ENCODE data around the gene DBNL. TPM values are rescaled to one million over a fixed set of nuclear protein-coding genes. Genes with fewer than 3 reads are reported as not detected.
A peak's percentile ranks its signal among the peaks of the same experiment; 100 is the strongest.

The DBNL gene
- total and polyA plus RNA-seq, 4 donors: 80.1 to 105 (median 93.8) TPM

GRCh38 chr7:44048031-44048795 is 3.7 kb downstream of the DBNL start:
- Histone ChIP-seq H3K27me3 (ENCODE audit: control insufficient read depth in 1 of 2, insufficient read depth in 2 of 2, low read length in 1 of 2) (no peaks in the 10 kb centered on the region), H3K36me3 (ENCODE audit: control insufficient read depth in 1 of 2, insufficient read depth in 2 of 2, low read length in 1 of 2) (peaks cover 4 to 5% of the 10 kb centered on the region in 2 donors), H3K9me3 (ENCODE audit: control insufficient read depth, low read length) (no peaks in the 10 kb centered on the region), H3K27ac (ENCODE audit: low read depth in 1 of 2, low read length in 2 of 2) (no peak overlapping the region), H3K4me1 (ENCODE audit: control insufficient read depth in 1 of 2, insufficient read depth in 2 of 2, low read length in 2 of 2) (no peaks in the 10 kb centered on the region), H3K4me3 (ENCODE audit: low read length in 2 of 2) (no peak overlapping the region)
- no peak for ATAC-seq (ENCODE audit: low FRiP score)
- WGBS, 2 donors: 85 to 87% methylated on average over 7 of the region's 7 CpGs
- intact Hi-C loops (cut with DNase I): loop anchor here in 1 of 2 donors (10.0 kb wide), 1 partner anchor 447 kb away; the partner anchor contains the start of gene NUDCD3
- DNase-seq: peak in 1 of 2 donors; percentile 26

- WGBS, 2 donors: 88 to 89% methylated on average over 14 of the region's 14 CpGs
- peak in 1 of 2 donors; percentile 46 for DNase-seq
- no peaks in the 10 kb centered on the region for H3K4me1 ChIP-seq (ENCODE audit: control insufficient read depth in 1 of 2, insufficient read depth in 2 of 2, low read length in 2 of 2)
- H3K9me3 ChIP-seq (ENCODE audit: control insufficient read depth, low read length): no peaks in the 10 kb centered on the region
- H3K36me3 ChIP-seq (ENCODE audit: control insufficient read depth in 1 of 2, insufficient read depth in 2 of 2, low read length in 1 of 2): peaks cover 4 to 5% of the 10 kb centered on the region in 2 donors
- H3K27ac ChIP-seq (ENCODE audit: low read depth in 1 of 2, low read length in 2 of 2): no peak overlapping the region
- intact Hi-C loops (cut with DNase I): loop anchor here in 1 of 2 donors (10.0 kb wide), 1 partner anchor 514 kb away; no protein-coding TSS in a partner anchor
- no peak overlapping the region for H3K4me3 ChIP-seq (ENCODE audit: low read length in 2 of 2)
- no peak for ATAC-seq (ENCODE audit: low FRiP score)
- H3K27me3 ChIP-seq (ENCODE audit: control insufficient read depth in 1 of 2, insufficient read depth in 2 of 2, low read length in 1 of 2): no peaks in the 10 kb centered on the region
These were observed 5.8 kb downstream of the DBNL start for GRCh38 chr7:44050121-44050914.

GRCh38 chr7:44050915-44051560 is 6.5 kb downstream of the DBNL start:
- DNase-seq (peak in 1 of 2 donors; percentile 65), ATAC-seq (ENCODE audit: low FRiP score) (no peak)
- intact Hi-C loops (cut with DNase I): loop anchor here in 1 of 2 donors (10.0 kb wide), 1 partner anchor 514 kb away; no protein-coding TSS in a partner anchor
- Histone ChIP-seq H3K36me3 (ENCODE audit: control insufficient read depth in 1 of 2, insufficient read depth in 2 of 2, low read length in 1 of 2) (peaks cover 4 to 5% of the 10 kb centered on the region in 2 donors), H3K4me3 (ENCODE audit: low read length in 2 of 2) (no peak overlapping the region), H3K27me3 (ENCODE audit: control insufficient read depth in 1 of 2, insufficient read depth in 2 of 2, low read length in 1 of 2) (no peaks in the 10 kb centered on the region), H3K27ac (ENCODE audit: low read depth in 1 of 2, low read length in 2 of 2) (no peak overlapping the region), H3K4me1 (ENCODE audit: control insufficient read depth in 1 of 2, insufficient read depth in 2 of 2, low read length in 2 of 2) (no peaks in the 10 kb centered on the region), H3K9me3 (ENCODE audit: control insufficient read depth, low read length) (no peaks in the 10 kb centered on the region)
- 83 to 85% methylated on average over 8 of the region's 8 CpGs for WGBS, 2 donors

- 92 to 94% methylated on average over 5 of the region's 5 CpGs for WGBS, 2 donors
- no peak for ATAC-seq (ENCODE audit: low FRiP score)
These were observed 7.2 kb downstream of the DBNL start for GRCh38 chr7:44051611-44052220.

GRCh38 chr7:44052771-44053365 is 8.4 kb downstream of the DBNL start:
- H3K4me1 ChIP-seq (ENCODE audit: control insufficient read depth in 1 of 2, insufficient read depth in 2 of 2, low read length in 2 of 2): no peaks in the 10 kb centered on the region
- peaks cover 4 to 5% of the 10 kb centered on the region in 2 donors for H3K36me3 ChIP-seq (ENCODE audit: control insufficient read depth in 1 of 2, insufficient read depth in 2 of 2, low read length in 1 of 2)
- H3K27me3 ChIP-seq (ENCODE audit: control insufficient read depth in 1 of 2, insufficient read depth in 2 of 2, low read length in 1 of 2): no peaks in the 10 kb centered on the region
- DNase-seq: peak in 1 of 2 donors; percentile 38
- intact Hi-C loops (cut with DNase I): loop anchor here in 1 of 2 donors (10.0 kb wide), 1 partner anchor 512 kb away; no protein-coding TSS in a partner anchor
- ATAC-seq (ENCODE audit: low FRiP score): no peak
- H3K4me3 ChIP-seq (ENCODE audit: low read length in 2 of 2): no peak overlapping the region
- WGBS, 2 donors: 87 to 94% methylated on average over 12 of the region's 12 CpGs
- H3K27ac ChIP-seq (ENCODE audit: low read depth in 1 of 2, low read length in 2 of 2): no peak overlapping the region
- no peaks in the 10 kb centered on the region for H3K9me3 ChIP-seq (ENCODE audit: control insufficient read depth, low read length)

More at GRCh38 chr7:44051611-44052220, 7.2 kb downstream of the DBNL start:
- no peak overlapping the region for H3K27ac ChIP-seq (ENCODE audit: low read depth in 1 of 2, low read length in 2 of 2)
- no peaks in the 10 kb centered on the region for H3K27me3 ChIP-seq (ENCODE audit: control insufficient read depth in 1 of 2, insufficient read depth in 2 of 2, low read length in 1 of 2)
- peak in 1 of 2 donors; percentile 46 for DNase-seq
- no peak overlapping the region for H3K4me3 ChIP-seq (ENCODE audit: low read length in 2 of 2)
- no peaks in the 10 kb centered on the region for H3K9me3 ChIP-seq (ENCODE audit: control insufficient read depth, low read length)
- intact Hi-C loops (cut with DNase I): loop anchor here in 1 of 2 donors (10.0 kb wide), 1 partner anchor 513 kb away; no protein-coding TSS in a partner anchor
- H3K36me3 ChIP-seq (ENCODE audit: control insufficient read depth in 1 of 2, insufficient read depth in 2 of 2, low read length in 1 of 2): peaks cover 4 to 5% of the 10 kb centered on the region in 2 donors
- H3K4me1 ChIP-seq (ENCODE audit: control insufficient read depth in 1 of 2, insufficient read depth in 2 of 2, low read length in 2 of 2): no peaks in the 10 kb centered on the region

GRCh38 chr7:44056681-44057080 is 12.2 kb downstream of the DBNL start:
- ATAC-seq (ENCODE audit: low FRiP score): no peak
- Histone ChIP-seq H3K4me3 (ENCODE audit: low read length in 2 of 2) (no peak overlapping the region), H3K27me3 (ENCODE audit: control insufficient read depth in 1 of 2, insufficient read depth in 2 of 2, low read length in 1 of 2) (no peaks in the 10 kb centered on the region), H3K9me3 (ENCODE audit: control insufficient read depth, low read length) (no peaks in the 10 kb centered on the region), H3K4me1 (ENCODE audit: control insufficient read depth in 1 of 2, insufficient read depth in 2 of 2, low read length in 2 of 2) (no peaks in the 10 kb centered on the region), H3K36me3 (ENCODE audit: control insufficient read depth in 1 of 2, insufficient read depth in 2 of 2, low read length in 1 of 2) (peaks cover 3 to 10% of the 10 kb centered on the region in 2 donors), H3K27ac (ENCODE audit: low read depth in 1 of 2, low read length in 2 of 2) (no peak overlapping the region)
- WGBS, 2 donors: 86 to 88% methylated on average over 7 of the region's 7 CpGs
- intact Hi-C loops (cut with DNase I): loop anchor here in 1 of 2 donors (10.0 kb wide), 1 partner anchor 508 kb away; no protein-coding TSS in a partner anchor
- peak in 1 of 2 donors; percentile 43 for DNase-seq

- DNase-seq (peak in 1 of 2 donors; percentile 49), ATAC-seq (ENCODE audit: low FRiP score) (no peak)
- H3K4me3 ChIP-seq (ENCODE audit: low read length in 2 of 2): no peak overlapping the region
- no peaks in the 10 kb centered on the region for H3K9me3 ChIP-seq (ENCODE audit: control insufficient read depth, low read length)
- WGBS, 2 donors: 88 to 91% methylated on average over 11 of the region's 11 CpGs
- intact Hi-C loops (cut with DNase I): loop anchor here in 1 of 2 donors (10.0 kb wide), 1 partner anchor 507 kb away; no protein-coding TSS in a partner anchor
- H3K27me3 ChIP-seq (ENCODE audit: control insufficient read depth in 1 of 2, insufficient read depth in 2 of 2, low read length in 1 of 2): no peaks in the 10 kb centered on the region
- H3K36me3 ChIP-seq (ENCODE audit: control insufficient read depth in 1 of 2, insufficient read depth in 2 of 2, low read length in 1 of 2): peaks cover 3 to 9% of the 10 kb centered on the region in 2 donors
- no peaks in the 10 kb centered on the region for H3K4me1 ChIP-seq (ENCODE audit: control insufficient read depth in 1 of 2, insufficient read depth in 2 of 2, low read length in 2 of 2)
- no peak overlapping the region for H3K27ac ChIP-seq (ENCODE audit: low read depth in 1 of 2, low read length in 2 of 2)
These were observed 12.8 kb downstream of the DBNL start for GRCh38 chr7:44057181-44057848.

Data from aorta (tissue), 5 donors.